Gastrocnemius medialis (tissue), 4 donors: ENCODE results near the gene PTPRM. TPM values are rescaled to one million over a fixed set of nuclear protein-coding genes. Genes with fewer than 3 reads are reported as not detected.

ENCODE experiments used
- ATAC-seq, 2 donors: fragments of 150-250 bp; one replicate each; pipeline ENCODE4 v1.9.1; 2016
- DNase-seq, 2 donors: peaks; one replicate each; pipeline ENCODE4 v3.0.0-alpha.2; 2019
- H3K27ac ChIP-seq, 4 donors: fragments of 200-600 bp; sonication (generic); 1 replicate in 1 of 4; 2 replicates in 3 of 4; pipeline ENCODE4 v1.5.1; 2016 to 2018; ENCODE audit warnings: mild to moderate bottlenecking in 2 of 4, moderate library complexity in 1 of 4
- H3K27me3 ChIP-seq, 3 donors: fragments of 200-600 bp; sonication (generic) in 2 of 3; 1 replicate in 1 of 3; 2 replicates in 2 of 3; pipeline versions ENCODE4 v1.5.1 to v1.6.0; 2016 to 2019; ENCODE audit warnings: mild to moderate bottlenecking in 1 of 3, moderate library complexity in 1 of 3
- H3K36me3 ChIP-seq, 2 donors: fragments of 200-600 bp; sonication (generic) in 1 of 2; one replicate each; pipeline ENCODE4 v1.5.1; 2017 to 2018
- H3K4me1 ChIP-seq, 2 donors: fragments of 200-600 bp; sonication (generic) in 1 of 2; one replicate each; pipeline ENCODE4 v1.5.1; 2016 to 2017; ENCODE audit warnings: mild to moderate bottlenecking in 2 of 2
- H3K4me3 ChIP-seq, 4 donors: fragments of 200-600 bp; sonication (generic) in 3 of 4; 1 replicate in 1 of 4; 2 replicates in 3 of 4; pipeline ENCODE4 v1.5.1; 2016 to 2019; ENCODE audit warnings: mild to moderate bottlenecking in 2 of 4
- H3K9me3 ChIP-seq, 3 donors: fragments of 200-600 bp; sonication (generic) in 2 of 3; 1 replicate in 1 of 3; 2 replicates in 2 of 3; pipeline ENCODE4 v1.5.1; 2016 to 2019
- POLR2A ChIP-seq, 2 donors: fragments of 450-650 bp; IDR thresholded peaks; one replicate each; pipeline ENCODE4 v1.6.1; 2017; ENCODE audit warnings: antibody characterized with exemption in 2 of 2, mild to moderate bottlenecking in 2 of 2, moderate library complexity in 2 of 2
- in situ Hi-C, 4 donors: fragments of 200-750 bp; cut with MboI; loops; one replicate each; pipeline versions ENCODE4 v1.15.0 to v1.8.0; 2017; ENCODE audit warnings: low sequenced_read_pairs in 4 of 4
- intact Hi-C: fragments of 100-400 bp; cut with DNase I; formaldehyde crosslinking; loops from one replicate; pipeline ENCODE4 v1.15.1; 2023; ENCODE audit warnings: low total_unique reads
- total RNA-seq, 4 donors: library from RNA; depleted of rRNA; stranded (reverse); fragments of >200 nt; gene quantifications; one replicate each; pipeline versions ENCODE4 v1.1.0 to v1.2.3, GENCODE V29; 2016
- TF ChIP-seq, protein P1 (sequence below), 5 experiments: fragments of 450-650 bp in 3 of 5; fragments of 200-600 bp in 2 of 5; sonication (generic) in 2 of 5; IDR thresholded peaks in 4 of 5; conservative IDR thresholded peaks in 1 of 5; 1 replicate in 4 of 5; 2 replicates in 1 of 5; pipeline ENCODE4 v1.5.1; 2016 to 2019; ENCODE audit warnings: antibody characterized with exemption in 5 of 5, mild to moderate bottlenecking in 3 of 5, moderate library complexity in 3 of 5

The PTPRM gene
- total RNA-seq, 4 donors from 2014 or later = 52.6 to 79.3 (median 63.8) TPM

DNA sequence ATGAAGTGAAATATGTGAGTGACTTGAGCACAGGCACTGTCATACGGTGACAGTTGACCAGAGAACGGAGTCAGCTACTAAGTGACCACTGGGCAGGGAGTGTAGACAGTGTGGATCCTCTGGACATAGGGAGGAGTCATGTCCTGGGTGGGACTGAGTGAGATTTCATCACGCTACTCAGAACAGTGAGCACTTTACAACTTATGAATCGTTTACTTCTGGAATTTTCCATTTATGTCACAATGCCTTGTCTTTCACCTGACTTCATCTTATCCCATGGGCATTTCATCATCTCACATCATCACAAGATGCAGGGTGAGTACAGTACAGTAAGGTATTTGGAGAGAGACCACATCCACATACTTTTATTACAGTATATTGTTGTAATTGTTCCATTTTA is 29.0 kb downstream of the PTPRM start:
- Histone ChIP-seq H3K9me3 (no peaks in the 10 kb centered on the region), H3K4me1 (peaks cover 70 to 82% of the 10 kb centered on the region in 2 donors), H3K27me3 (no peaks in the 10 kb centered on the region), H3K36me3 (no peaks in the 10 kb centered on the region), H3K27ac (no peak overlapping the region), H3K4me3 (no peak overlapping the region)
- no peak for TF ChIP-seq POLR2A (IDR thresholded peaks at IDR 0.05)
- in situ Hi-C loops = no loop called here
- intact Hi-C loops = loop anchor here (5.0 kb wide), 1 partner anchor 49 kb away; no protein-coding TSS in a partner anchor
- ATAC-seq = peak; percentile 70 to 78
- peak in 1 of 2 donors; percentile 33 for DNase-seq

DNA sequence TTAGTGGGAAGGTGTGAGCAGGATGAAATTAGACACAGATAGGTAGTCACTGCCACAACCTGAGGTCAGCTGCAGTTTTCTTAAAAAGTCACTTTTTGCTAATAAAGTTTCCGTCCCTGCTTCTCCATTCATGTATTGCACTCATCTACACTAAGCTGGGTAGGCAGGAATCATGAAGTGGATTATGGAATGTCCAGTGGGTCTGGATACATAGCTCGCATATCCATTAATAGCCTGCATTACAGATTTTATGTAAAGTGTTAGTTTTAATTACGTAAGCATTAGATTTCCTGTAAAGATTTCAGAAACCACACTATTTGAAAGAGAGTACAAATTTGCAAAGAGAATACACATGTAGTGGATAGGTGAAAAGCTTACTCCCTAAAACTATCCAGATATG is 30.4 kb downstream of the PTPRM start:
- Histone ChIP-seq H3K4me3 (no peak overlapping the region), H3K27me3 (no peaks in the 10 kb centered on the region), H3K9me3 (no peaks in the 10 kb centered on the region), H3K36me3 (no peaks in the 10 kb centered on the region), H3K4me1 (peaks cover 59 to 72% of the 10 kb centered on the region in 2 donors), H3K27ac (no peak overlapping the region)
- ATAC-seq (no peak), DNase-seq (no peak)
- intact Hi-C loops (loop anchor here (5.0 kb wide), 1 partner anchor 50 kb away; no protein-coding TSS in a partner anchor), in situ Hi-C loops (no loop called here)
- TF ChIP-seq POLR2A (IDR thresholded peaks at IDR 0.05) = no peak
- TF ChIP-seq, protein P1, sequence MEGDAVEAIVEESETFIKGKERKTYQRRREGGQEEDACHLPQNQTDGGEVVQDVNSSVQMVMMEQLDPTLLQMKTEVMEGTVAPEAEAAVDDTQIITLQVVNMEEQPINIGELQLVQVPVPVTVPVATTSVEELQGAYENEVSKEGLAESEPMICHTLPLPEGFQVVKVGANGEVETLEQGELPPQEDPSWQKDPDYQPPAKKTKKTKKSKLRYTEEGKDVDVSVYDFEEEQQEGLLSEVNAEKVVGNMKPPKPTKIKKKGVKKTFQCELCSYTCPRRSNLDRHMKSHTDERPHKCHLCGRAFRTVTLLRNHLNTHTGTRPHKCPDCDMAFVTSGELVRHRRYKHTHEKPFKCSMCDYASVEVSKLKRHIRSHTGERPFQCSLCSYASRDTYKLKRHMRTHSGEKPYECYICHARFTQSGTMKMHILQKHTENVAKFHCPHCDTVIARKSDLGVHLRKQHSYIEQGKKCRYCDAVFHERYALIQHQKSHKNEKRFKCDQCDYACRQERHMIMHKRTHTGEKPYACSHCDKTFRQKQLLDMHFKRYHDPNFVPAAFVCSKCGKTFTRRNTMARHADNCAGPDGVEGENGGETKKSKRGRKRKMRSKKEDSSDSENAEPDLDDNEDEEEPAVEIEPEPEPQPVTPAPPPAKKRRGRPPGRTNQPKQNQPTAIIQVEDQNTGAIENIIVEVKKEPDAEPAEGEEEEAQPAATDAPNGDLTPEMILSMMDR (IDR thresholded peaks at IDR 0.05 in 4 of 5, conservative IDR thresholded peaks at IDR 0.05 in 1 of 5) = no peak

DNA sequence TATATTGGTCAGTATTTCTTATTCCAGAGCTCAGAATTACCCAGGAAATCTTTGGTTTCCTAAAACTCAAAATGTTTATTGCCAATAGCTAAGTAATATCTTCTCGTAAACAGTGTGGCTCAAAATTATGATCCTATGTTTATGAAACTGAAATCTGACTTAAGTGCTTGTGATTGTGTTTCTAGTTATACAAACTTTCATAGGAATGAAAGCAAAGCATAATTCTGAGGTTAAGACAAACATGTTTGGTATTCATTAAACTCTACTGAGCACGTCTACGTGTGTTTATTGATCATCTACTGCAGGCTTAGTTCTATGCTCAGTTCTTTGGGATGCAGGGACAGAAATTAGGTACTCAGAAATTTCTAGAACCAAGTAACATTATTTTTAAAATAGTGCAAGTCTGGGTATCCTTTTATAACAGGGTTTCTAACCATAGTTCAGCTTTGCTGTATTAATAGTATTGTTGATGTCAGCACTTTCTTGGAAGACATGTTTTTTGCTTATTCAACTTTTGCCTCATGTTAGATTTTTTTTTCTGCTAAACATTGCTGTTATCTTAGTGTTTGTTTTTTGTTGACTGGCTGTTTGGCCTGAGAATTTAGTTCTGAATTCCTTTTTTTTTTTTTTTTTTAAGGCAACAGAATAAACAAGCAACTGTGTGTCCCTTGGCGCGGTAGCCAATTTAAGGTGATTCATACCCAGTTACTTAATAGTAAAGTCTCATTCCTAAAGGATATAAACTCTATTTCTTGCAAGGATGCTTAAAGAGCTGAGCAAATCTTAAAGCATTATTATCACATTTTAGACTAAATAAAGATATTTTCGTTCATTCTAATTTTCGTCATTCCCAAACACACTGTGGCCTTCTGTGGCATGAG is 31.3 kb downstream of the PTPRM start:
- intact Hi-C loops (loop anchor here (5.0 kb wide), 1 partner anchor 51 kb away; no protein-coding TSS in a partner anchor), in situ Hi-C loops (no loop called here)
- H3K9me3 ChIP-seq = no peaks in the 10 kb centered on the region
- H3K27ac ChIP-seq = peak overlapping the region in 1 of 4 donors; percentile 5
- H3K4me3 ChIP-seq = no peak overlapping the region
- no peak for TF ChIP-seq POLR2A (IDR thresholded peaks at IDR 0.05)
- TF ChIP-seq, protein P1 (IDR thresholded peaks at IDR 0.05 in 4 of 5, conservative IDR thresholded peaks at IDR 0.05 in 1 of 5) = no peak
- ATAC-seq = peak in 1 of 2 donors; percentile 43
- H3K36me3 ChIP-seq = no peaks in the 10 kb centered on the region
- no peak for DNase-seq
- H3K4me1 ChIP-seq = peaks cover 58 to 69% of the 10 kb centered on the region in 2 donors
- H3K27me3 ChIP-seq = no peaks in the 10 kb centered on the region

DNA sequence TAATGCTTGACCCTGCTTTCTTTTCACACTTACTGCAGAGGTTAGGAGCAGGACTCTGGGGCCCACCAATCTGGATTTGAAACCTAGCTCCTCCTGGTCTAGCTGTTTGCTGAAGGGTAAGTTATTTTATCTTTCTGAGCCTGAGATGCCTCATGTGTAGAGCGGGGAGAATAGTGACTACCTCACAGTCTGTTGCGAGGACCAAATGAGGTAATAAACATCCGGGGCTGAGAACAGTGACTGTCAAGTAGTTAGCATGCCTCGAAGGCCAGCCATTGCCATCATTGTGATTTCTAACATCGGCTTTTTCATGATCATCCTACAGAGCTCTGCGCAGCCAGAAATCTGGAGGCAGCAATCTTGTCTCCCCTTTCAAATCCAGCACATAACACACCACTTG is 32.9 kb downstream of the PTPRM start:
- ATAC-seq = no peak
- intact Hi-C loops = no loop called here
- H3K27ac ChIP-seq = no peak overlapping the region

More for the DNA sequence above, 32.9 kb downstream of the PTPRM start:
- Histone ChIP-seq H3K36me3 (no peaks in the 10 kb centered on the region), H3K4me3 (no peak overlapping the region), H3K9me3 (no peaks in the 10 kb centered on the region), H3K27me3 (no peaks in the 10 kb centered on the region), H3K4me1 (peaks cover 68 to 73% of the 10 kb centered on the region in 2 donors)
- in situ Hi-C loops = loop anchor here in 1 of 4 donors (25.0 kb wide), 1 partner anchor 88 kb away; no protein-coding TSS in a partner anchor
- no peak for TF ChIP-seq POLR2A (IDR thresholded peaks at IDR 0.05)
- TF ChIP-seq, protein P1 (IDR thresholded peaks at IDR 0.05 in 4 of 5, conservative IDR thresholded peaks at IDR 0.05 in 1 of 5) = no peak
- DNase-seq = no peak
